ENCODE data around the gene ZNF747.
A peak's percentile ranks its signal among the peaks of the same experiment; 100 is the strongest.
"Not testable (repeated sequence)": the region's sequence is repeated elsewhere in the genome, so short reads cannot be mapped to it uniquely, and the experiment has no call there.

Gene ZNF747

GRCh38 chr16:30557957-30558788 lies 23.5 kb upstream of the ZNF747 start, which contains the start of gene ZNF764:
Gene ZNF764, minus strand, starts transcription at chr16:30558374. Its CDS starts 192 bp downstream, at chr16:30558182.
- peak; percentile 99 for DNase-seq (ENCODE audit: low spot score)

GRCh38 chr16:30557707-30557956 lies 23.0 kb upstream of the ZNF747 start:
- no peak for DNase-seq (ENCODE audit: low spot score)

- no peak for DNase-seq (ENCODE audit: low spot score)
Measured at GRCh38 chr16:30556125-30556473, 21.4 kb upstream of the ZNF747 start.

GRCh38 chr16:30555315-30556124 lies 20.9 kb upstream of the ZNF747 start:
- DNase-seq (ENCODE audit: low spot score) = no peak

- no peak for DNase-seq (ENCODE audit: low spot score)
Measured at GRCh38 chr16:30554557-30555314, 20.1 kb upstream of the ZNF747 start.

GRCh38 chr16:30553393-30553899 lies 18.8 kb upstream of the ZNF747 start:
- no peak for DNase-seq (ENCODE audit: low spot score)

- DNase-seq (ENCODE audit: low spot score) = no peak
Measured at GRCh38 chr16:30552956-30553355, 18.3 kb upstream of the ZNF747 start.

GRCh38 chr16:30551781-30552180 lies 17.1 kb upstream of the ZNF747 start:
- DNase-seq (ENCODE audit: low spot score) = no peak

GRCh38 chr16:30548416-30549253 lies 14.0 kb upstream of the ZNF747 start:
- no peak for DNase-seq (ENCODE audit: low spot score)

GRCh38 chr16:30546115-30546514 lies 11.5 kb upstream of the ZNF747 start:
- no peak for DNase-seq (ENCODE audit: low spot score)

- DNase-seq (ENCODE audit: low spot score) = no peak
Measured at GRCh38 chr16:30543067-30543466, 8.4 kb upstream of the ZNF747 start.

GRCh38 chr16:30541502-30542329 lies 7.1 kb upstream of the ZNF747 start:
- no peak for DNase-seq (ENCODE audit: low spot score)

- not testable (repeated sequence) for DNase-seq (ENCODE audit: low spot score)
Measured at GRCh38 chr16:30540916-30541464, 6.3 kb upstream of the ZNF747 start.

GRCh38 chr16:30539986-30540526 lies 5.4 kb upstream of the ZNF747 start:
- not testable (repeated sequence) for DNase-seq (ENCODE audit: low spot score)

GRCh38 chr16:30539000-30539964 lies 4.6 kb upstream of the ZNF747 start:
- DNase-seq (ENCODE audit: low spot score) = no peak

- DNase-seq (ENCODE audit: low spot score) = not testable (repeated sequence)
Measured at GRCh38 chr16:30536391-30537024, 1.9 kb upstream of the ZNF747 start.

GRCh38 chr16:30535777-30536190 lies 1.1 kb upstream of the ZNF747 start:
- peak; percentile 68 for DNase-seq (ENCODE audit: low spot score)

GRCh38 chr16:30535106-30535776 lies 583 bp upstream of the ZNF747 start:
- DNase-seq (ENCODE audit: low spot score) = no peak

Measured in globus pallidus (tissue), 1 donor.